MG63 (cell line): ENCODE data around the gene TEX13B. TPM values are rescaled to one million over a fixed set of nuclear protein-coding genes. Genes with fewer than 3 reads are reported as not detected.

Experiments
- DNase-seq: peaks from one replicate; pipeline ENCODE4 v3.0.0-alpha.2; 2020
- H3K27me3 ChIP-seq: fragments of 250-450 bp; sonication (Bioruptor Pico); 2 replicates; pipeline ENCODE4 v1.5.1; 2020; ENCODE audit warnings: mild to moderate bottlenecking, moderate library complexity
- H3K36me3 ChIP-seq: fragments of 250-450 bp; sonication (Bioruptor Pico); 2 replicates; pipeline ENCODE4 v1.5.1; 2020; ENCODE audit warnings: mild to moderate bottlenecking, moderate library complexity
- H3K4me3 ChIP-seq: fragments of 250-450 bp; sonication (Bioruptor Pico); 2 replicates; pipeline ENCODE4 v1.5.1; 2020; ENCODE audit warnings: mild to moderate bottlenecking, moderate library complexity
- H3K9me3 ChIP-seq: fragments of 250-450 bp; sonication (Bioruptor Pico); 2 replicates; pipeline ENCODE4 v1.5.1; 2020; ENCODE audit warnings: mild to moderate bottlenecking, moderate library complexity
- total RNA-seq: library from RNA; depleted of rRNA; stranded (reverse); fragments of >200 nt; shearing (Covaris generic); gene quantifications from 2 replicates; pipeline ENCODE4 v1.2.3, GENCODE V29; 2014; ENCODE audit warnings: low replicate concordance; rRNA removed

TEX13B gene
- total RNA-seq = not detected in 2 replicates

GRCh38 chrX:107982356-107982755 lies at the start of gene TEX13B:
TSS of gene TEX13B (minus strand) at chrX:107982370. CDS start at chrX:107982127, 243 bp downstream.
- no peaks in the 10 kb centered on the region for H3K27me3 ChIP-seq
- no peaks in the 10 kb centered on the region for H3K9me3 ChIP-seq
- no peak within 1 kb of the TSS for H3K4me3 ChIP-seq
- no peaks in the 10 kb centered on the region for H3K36me3 ChIP-seq
- DNase-seq = no peak

GRCh38 chrX:108029928-108030711 lies 48.0 kb upstream of the TEX13B start:
- H3K4me3 ChIP-seq = no peak overlapping the region
- H3K27me3 ChIP-seq = no peaks in the 10 kb centered on the region
- DNase-seq = no peak
- no peaks in the 10 kb centered on the region for H3K36me3 ChIP-seq
- no peaks in the 10 kb centered on the region for H3K9me3 ChIP-seq

DNA sequence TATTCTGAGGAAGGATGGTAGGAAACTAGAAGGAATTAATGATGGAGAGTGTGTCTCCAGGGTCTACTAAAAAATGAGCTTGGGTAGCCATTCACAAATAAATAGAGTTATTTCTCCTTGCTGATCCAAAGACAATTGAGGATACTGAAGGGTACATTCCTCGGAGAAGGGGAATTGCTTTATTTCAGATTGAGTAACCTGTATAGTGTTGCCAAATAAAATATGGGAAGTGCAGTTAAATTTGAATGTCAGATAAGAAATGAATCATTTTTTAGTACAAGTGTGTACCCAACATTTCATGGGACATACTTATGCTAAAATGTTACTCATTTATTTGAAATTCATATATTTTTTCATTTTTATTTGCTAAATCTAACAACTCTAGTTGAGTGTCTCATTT lies 46.7 kb upstream of the TEX13B start:
- no peak for DNase-seq
- Histone ChIP-seq H3K27me3 (no peaks in the 10 kb centered on the region), H3K36me3 (no peaks in the 10 kb centered on the region), H3K9me3 (no peaks in the 10 kb centered on the region), H3K4me3 (no peak overlapping the region)

DNA sequence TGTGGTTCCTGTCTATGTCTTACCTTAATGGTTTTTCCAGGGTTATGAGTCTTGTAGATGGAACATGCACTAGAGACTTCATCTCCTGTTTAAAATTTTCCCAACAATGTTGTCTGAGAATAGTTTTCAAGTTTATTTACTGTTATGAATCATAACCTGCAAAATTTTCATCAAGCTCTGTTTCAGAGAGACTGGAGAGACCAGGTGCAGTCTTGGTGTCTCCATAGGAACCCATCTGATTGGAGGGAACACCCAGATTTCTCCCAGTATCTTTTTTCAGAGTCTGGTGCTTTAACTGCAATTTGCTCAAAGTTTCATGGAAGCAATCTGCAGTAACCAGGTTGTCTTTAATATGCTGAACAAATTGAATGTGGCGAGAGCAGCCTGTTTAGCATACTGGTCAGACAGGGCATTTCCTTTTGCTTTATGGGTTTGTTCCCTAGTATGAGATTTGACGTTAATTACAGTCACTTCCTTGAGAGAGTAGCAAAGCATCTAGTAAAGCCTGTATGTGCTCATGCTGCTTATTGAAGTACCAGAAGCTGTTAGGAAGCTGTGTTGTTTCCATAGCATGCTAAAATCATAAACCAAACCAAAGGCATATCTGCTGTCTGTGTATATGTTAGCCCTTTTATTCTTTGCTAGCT lies 43.9 kb upstream of the TEX13B start:
- DNase-seq = no peak
- Histone ChIP-seq H3K9me3 (no peaks in the 10 kb centered on the region), H3K27me3 (no peaks in the 10 kb centered on the region), H3K36me3 (no peaks in the 10 kb centered on the region), H3K4me3 (no peak overlapping the region)

GRCh38 chrX:108025376-108025775 lies 43.2 kb upstream of the TEX13B start:
- H3K4me3 ChIP-seq = no peak overlapping the region
- no peaks in the 10 kb centered on the region for H3K27me3 ChIP-seq
- DNase-seq = no peak
- no peaks in the 10 kb centered on the region for H3K9me3 ChIP-seq
- H3K36me3 ChIP-seq = no peaks in the 10 kb centered on the region

DNA sequence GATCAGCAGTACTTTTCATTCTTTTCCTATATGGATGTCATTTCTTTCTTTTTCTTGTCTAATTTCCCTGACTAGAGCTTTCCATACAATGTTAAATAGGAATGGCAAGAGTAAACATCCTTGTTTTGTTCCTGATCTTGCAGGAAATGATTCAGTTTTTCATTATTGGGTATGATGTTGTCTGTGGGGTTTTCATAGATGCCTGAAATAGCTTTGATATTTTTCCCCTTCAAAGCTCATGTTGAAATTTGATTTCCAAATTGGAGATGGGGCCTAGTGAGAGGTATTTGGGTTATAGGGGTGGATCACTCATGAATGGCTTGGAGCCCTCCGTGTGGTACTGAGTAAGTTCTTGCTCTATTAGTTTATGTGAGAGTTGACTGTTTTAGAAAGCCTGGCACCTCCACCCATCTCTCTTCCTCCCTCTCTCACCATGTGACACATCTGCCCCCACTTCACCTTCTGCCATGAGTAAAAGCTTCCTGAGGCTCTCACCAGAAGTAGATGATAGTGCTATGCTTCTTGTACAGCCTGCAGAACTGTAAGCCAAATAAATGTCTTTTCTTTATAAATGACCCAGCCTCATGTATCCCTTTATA lies 40.4 kb upstream of the TEX13B start:
- no peaks in the 10 kb centered on the region for H3K9me3 ChIP-seq
- H3K36me3 ChIP-seq = no peaks in the 10 kb centered on the region
- no peak for DNase-seq
- H3K4me3 ChIP-seq = no peak overlapping the region
- no peaks in the 10 kb centered on the region for H3K27me3 ChIP-seq

DNA sequence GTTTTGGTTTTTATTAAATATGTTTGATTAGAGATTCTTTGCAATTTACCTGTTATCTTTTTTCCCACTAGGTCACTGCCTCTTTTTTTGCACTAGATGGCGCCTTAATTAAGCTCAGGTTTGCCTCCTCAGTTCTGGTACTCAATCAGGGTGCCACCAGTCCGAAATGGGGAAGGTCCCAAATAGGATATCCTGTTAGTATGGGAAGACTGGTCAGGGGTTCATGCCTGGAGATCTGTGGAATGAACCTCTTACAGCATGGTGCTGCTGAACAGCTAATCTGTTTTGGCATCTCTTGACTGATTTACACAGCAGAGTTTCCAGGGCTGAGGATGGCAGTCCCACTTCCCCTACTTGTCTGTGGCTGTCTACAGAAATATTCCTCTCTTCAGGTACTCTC lies 38.5 kb upstream of the TEX13B start:
- no peaks in the 10 kb centered on the region for H3K36me3 ChIP-seq
- DNase-seq = no peak
- no peaks in the 10 kb centered on the region for H3K27me3 ChIP-seq
- H3K4me3 ChIP-seq = no peak overlapping the region
- no peaks in the 10 kb centered on the region for H3K9me3 ChIP-seq

DNA sequence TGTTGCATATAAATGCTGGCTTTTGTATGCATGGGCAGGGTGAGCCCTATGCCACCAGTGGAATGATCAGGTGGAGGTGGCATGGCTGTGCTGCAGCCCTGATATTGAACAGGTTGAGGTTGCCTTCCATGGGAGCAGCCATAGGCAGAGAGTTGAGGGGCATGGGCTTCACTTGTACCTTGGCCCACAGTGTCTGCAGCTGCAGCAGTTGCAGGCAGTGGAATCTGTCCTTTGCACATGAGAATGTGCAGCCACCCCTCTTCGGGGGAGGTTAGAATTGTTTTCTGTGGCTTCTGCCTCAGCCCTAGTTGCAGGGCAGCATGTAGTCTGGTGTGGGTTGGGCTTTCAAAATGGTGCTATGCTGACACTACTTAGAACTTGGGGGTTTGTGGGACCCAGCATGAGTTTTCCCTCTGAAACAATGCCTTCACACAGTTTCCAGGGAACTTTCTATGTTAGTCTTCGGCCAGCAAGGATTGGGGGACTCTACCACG lies 37.3 kb upstream of the TEX13B start:
- Histone ChIP-seq H3K4me3 (no peak overlapping the region), H3K9me3 (no peaks in the 10 kb centered on the region), H3K36me3 (no peaks in the 10 kb centered on the region), H3K27me3 (no peaks in the 10 kb centered on the region)
- DNase-seq = no peak

DNA sequence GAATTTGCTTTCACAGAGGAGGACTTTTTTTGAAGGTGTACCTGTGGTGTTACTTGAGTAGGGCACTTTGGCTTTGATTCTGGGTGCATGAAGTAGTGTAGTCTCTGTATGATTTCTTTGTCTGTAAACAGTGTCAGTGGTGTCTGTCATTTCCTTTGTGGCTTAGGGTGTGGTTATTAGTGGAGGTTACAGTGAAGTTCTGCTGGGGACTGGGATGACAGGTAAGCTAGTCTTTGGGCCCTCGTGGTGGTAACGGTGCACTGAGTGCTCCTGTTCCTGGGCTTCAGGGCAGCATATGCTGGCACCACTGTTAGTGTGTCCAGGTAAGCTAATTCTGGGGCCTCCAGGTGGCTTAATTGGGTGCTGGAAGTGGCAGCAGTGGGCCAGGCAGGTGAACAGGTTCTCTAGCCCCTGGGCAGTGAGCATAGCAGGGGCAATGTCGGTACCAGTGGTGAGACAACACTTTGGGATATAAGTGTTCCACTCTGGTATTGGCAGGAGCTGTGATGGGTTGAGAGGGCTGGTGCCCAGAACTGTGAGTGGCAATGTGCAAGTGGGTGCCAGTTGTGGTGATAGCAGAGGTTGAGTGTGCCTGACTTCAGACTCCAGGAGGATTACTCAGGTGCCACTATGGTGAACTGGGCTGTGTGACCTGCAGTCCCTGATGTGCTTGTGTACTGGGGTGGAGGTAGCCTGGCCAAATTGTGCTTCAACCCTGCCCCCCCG lies 36.6 kb upstream of the TEX13B start:
- Histone ChIP-seq H3K36me3 (no peaks in the 10 kb centered on the region), H3K9me3 (no peaks in the 10 kb centered on the region), H3K4me3 (no peak overlapping the region), H3K27me3 (no peaks in the 10 kb centered on the region)
- no peak for DNase-seq

DNA sequence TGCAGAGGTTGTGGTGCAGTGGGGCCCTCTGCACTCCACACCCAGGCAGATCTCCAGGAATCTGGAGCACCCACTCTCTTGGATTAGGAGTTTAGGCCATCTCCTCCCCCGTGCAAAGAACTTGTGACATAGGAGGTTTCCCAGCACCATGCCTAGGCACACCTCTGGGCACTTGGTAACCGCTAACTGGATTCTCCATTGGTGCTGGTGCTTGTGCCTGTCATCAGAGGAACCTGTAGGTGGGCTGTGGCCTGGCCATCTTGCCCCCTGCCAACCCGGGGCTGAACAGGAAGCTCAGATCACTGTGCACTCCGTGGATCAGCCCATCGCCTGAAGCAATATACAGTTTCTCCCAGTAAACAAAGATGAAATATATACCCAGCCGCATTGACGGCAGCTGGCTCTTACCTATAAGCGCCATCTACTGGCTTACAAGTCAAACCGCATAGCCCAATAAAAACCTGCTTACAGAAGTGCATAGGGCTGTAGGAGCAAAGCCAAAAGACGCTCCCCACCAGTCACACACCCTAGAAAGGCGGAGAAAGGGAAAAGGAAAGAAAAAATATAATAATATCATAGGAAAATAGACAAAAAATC lies 19.1 kb upstream of the TEX13B start:
- Histone ChIP-seq H3K9me3 (no peaks in the 10 kb centered on the region), H3K27me3 (no peaks in the 10 kb centered on the region), H3K36me3 (no peaks in the 10 kb centered on the region), H3K4me3 (no peak overlapping the region)
- DNase-seq = no peak

GRCh38 chrX:108000751-108001150 lies 18.6 kb upstream of the TEX13B start:
- DNase-seq = no peak
- H3K4me3 ChIP-seq = no peak overlapping the region
- H3K27me3 ChIP-seq = no peaks in the 10 kb centered on the region
- H3K36me3 ChIP-seq = no peaks in the 10 kb centered on the region
- H3K9me3 ChIP-seq = no peaks in the 10 kb centered on the region

DNA sequence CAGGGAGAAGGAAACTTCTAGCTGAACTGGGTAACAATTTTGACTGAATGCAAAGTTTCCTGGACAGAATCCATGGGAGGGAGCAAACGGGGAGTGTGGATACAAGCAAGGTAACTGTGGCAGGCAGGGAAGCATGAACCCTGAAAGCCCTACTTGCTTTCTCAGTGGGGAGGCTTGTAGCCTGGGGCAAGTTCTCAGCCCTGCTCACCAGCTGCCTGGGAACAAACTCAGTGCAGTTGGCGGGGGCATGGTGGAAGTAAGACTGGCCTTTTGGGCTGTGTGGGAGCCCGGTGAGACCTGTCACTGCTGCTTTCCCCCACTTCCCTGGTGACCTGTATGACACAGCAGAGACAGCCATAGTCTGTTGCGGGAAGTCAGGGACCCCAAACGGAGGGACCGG lies 14.0 kb upstream of the TEX13B start:
- DNase-seq = no peak
- Histone ChIP-seq H3K4me3 (no peak overlapping the region), H3K27me3 (no peaks in the 10 kb centered on the region), H3K9me3 (no peaks in the 10 kb centered on the region), H3K36me3 (no peaks in the 10 kb centered on the region)

DNA sequence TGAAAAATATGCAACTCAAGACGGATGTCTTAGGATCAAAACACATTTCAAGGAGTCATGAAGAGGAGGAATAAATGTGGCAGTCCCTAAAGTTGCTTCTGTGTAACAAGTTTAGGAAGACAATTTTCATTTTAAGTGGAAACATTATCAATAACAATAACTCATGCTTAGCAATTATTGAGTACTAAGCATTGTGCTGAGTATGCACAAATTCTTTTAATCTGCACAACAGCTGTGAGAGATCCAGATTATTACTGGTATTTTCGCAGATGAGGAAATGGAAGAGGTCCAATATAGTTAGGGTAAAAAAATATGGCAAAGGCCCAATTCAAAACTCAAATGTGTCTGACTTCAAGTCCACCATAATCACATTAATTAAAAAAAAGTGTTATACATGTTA lies 2.9 kb upstream of the TEX13B start:
- Histone ChIP-seq H3K36me3 (no peaks in the 10 kb centered on the region), H3K4me3 (no peak overlapping the region), H3K27me3 (no peaks in the 10 kb centered on the region), H3K9me3 (no peaks in the 10 kb centered on the region)
- DNase-seq = no peak

DNA sequence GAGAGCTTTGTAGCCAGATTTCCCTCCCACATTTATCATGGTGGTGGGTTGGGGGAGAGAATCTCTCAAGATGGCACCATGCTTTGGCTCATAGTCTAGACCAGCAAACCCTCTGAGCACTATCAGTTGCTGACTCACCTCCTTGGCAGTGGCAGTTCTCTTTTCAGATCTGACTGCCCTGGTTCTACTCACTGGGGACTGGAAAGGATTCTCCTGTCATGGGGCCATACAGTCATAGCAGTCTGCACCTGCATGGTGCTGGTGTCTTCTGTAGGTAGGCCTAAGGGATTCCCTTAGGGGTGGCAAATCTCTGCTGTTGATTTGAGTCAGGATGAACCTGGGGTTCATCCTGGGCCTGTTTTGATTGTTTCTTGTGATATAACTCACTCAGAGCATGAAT lies 2.6 kb downstream of the TEX13B start:
- H3K27me3 ChIP-seq = no peaks in the 10 kb centered on the region
- no peak for DNase-seq
- no peaks in the 10 kb centered on the region for H3K36me3 ChIP-seq
- H3K9me3 ChIP-seq = no peaks in the 10 kb centered on the region
- no peak overlapping the region for H3K4me3 ChIP-seq

- DNase-seq = no peak
- H3K27me3 ChIP-seq = no peaks in the 10 kb centered on the region
- no peaks in the 10 kb centered on the region for H3K9me3 ChIP-seq
- no peak overlapping the region for H3K4me3 ChIP-seq
- H3K36me3 ChIP-seq = no peaks in the 10 kb centered on the region
Observed at GRCh38 chrX:107978707-107979307, 3.4 kb downstream of the TEX13B start.

DNA sequence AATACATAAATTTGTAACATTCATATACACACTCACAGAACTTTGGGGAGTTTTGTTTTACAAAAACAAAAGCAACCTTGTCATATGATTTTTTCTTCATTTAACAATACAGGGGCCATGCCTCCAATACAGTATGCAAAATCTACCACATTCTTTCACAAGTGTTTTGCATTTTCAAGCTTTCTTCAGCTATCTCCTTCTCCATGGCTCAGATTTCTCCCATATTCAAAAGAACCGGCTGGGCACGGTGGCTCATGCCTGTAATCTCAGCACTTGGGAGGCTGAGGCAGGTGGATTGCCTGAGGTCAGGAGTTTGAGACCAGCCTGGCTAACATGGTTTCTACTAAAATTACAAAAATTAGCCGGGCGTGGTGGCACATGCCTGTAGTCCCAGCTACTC lies 4.1 kb downstream of the TEX13B start:
- H3K27me3 ChIP-seq = no peaks in the 10 kb centered on the region
- DNase-seq = no peak
- no peak overlapping the region for H3K4me3 ChIP-seq
- no peaks in the 10 kb centered on the region for H3K36me3 ChIP-seq
- H3K9me3 ChIP-seq = no peaks in the 10 kb centered on the region
